HepG2 (cell line): ENCODE results near the gene DAD1. TPM values are rescaled to one million over a fixed set of nuclear protein-coding genes. Genes with fewer than 3 reads are reported as not detected.

Experiments
- ARHGAP35 ChIP-seq: sonication (generic); formaldehyde crosslinking; IDR thresholded peaks from 2 replicates; pipeline ENCODE4 v1.9.0; 2022; ENCODE audit warnings: mild to moderate bottlenecking, inconsistent platforms, moderate library complexity, missing genetic modification reagents, borderline replicate concordance
- BRF2 ChIP-seq: sonication (generic); formaldehyde crosslinking; IDR thresholded peaks from 2 replicates; pipeline ENCODE4 v1.8.1; 2022; ENCODE audit warnings: mild to moderate bottlenecking, missing genetic modification reagents
- FOXK1 ChIP-seq: sonication (generic); formaldehyde crosslinking; IDR thresholded peaks from 2 replicates; pipeline ENCODE4 v1.4.0; 2020; ENCODE audit warnings: low read depth, missing genetic modification reagents, borderline replicate concordance
- HINFP ChIP-seq: sonication (generic); formaldehyde crosslinking; IDR thresholded peaks from 2 replicates; pipeline ENCODE4 v1.4.0; 2020; ENCODE audit warnings: low read depth, mild to moderate bottlenecking, missing genetic modification reagents
- IRX3 ChIP-seq: sonication (generic); formaldehyde crosslinking; IDR thresholded peaks from 2 replicates; pipeline ENCODE4 v1.8.1; 2023; ENCODE audit warnings: mild to moderate bottlenecking, low read depth, missing genetic modification reagents, borderline replicate concordance
- KDM6A ChIP-seq: IDR thresholded peaks from 2 replicates; pipeline ENCODE4 v1.6.1; 2016; ENCODE audit warnings: low read depth
- MEIS2 ChIP-seq: sonication (generic); formaldehyde crosslinking; IDR thresholded peaks from 2 replicates; pipeline ENCODE4 v1.9.0; 2021; ENCODE audit warnings: mild to moderate bottlenecking, missing genetic modification reagents
- RORA ChIP-seq: sonication (generic); formaldehyde crosslinking; IDR thresholded peaks from 2 replicates; pipeline ENCODE4 v1.5.0; 2020; ENCODE audit warnings: mild to moderate bottlenecking, missing genetic modification reagents, moderate library complexity
- STAT6 ChIP-seq: sonication (generic); formaldehyde crosslinking; IDR thresholded peaks from 2 replicates; pipeline ENCODE4 v1.4.0; 2020; ENCODE audit warnings: missing genetic modification reagents, mild to moderate bottlenecking, borderline replicate concordance
- ZNF549 ChIP-seq: sonication (generic); formaldehyde crosslinking; IDR thresholded peaks from 2 replicates; pipeline ENCODE4 v1.5.0; 2020; ENCODE audit warnings: missing genetic modification reagents
- ZNF576 ChIP-seq: sonication (generic); formaldehyde crosslinking; IDR thresholded peaks from 2 replicates; pipeline ENCODE4 v1.4.0; 2020; ENCODE audit warnings: mild to moderate bottlenecking, missing genetic modification reagents
- ZNF746 ChIP-seq: sonication (generic); formaldehyde crosslinking; IDR thresholded peaks from 2 replicates; pipeline ENCODE4 v1.8.0; 2022; ENCODE audit warnings: mild to moderate bottlenecking, missing genetic modification reagents
- ZNF766 ChIP-seq: sonication (generic); formaldehyde crosslinking; IDR thresholded peaks from 2 replicates; pipeline ENCODE4 v1.5.0; 2020; ENCODE audit warnings: missing genetic modification reagents, borderline replicate concordance
- ZSCAN20 ChIP-seq: sonication (generic); formaldehyde crosslinking; IDR thresholded peaks from 2 replicates; pipeline ENCODE4 v1.4.0; 2020; ENCODE audit warnings: missing genetic modification reagents, mild to moderate bottlenecking, borderline replicate concordance
- polyA plus RNA-seq, 8 experiments: library from polyadenylated mRNA; depleted of rRNA in 3 of 8; stranded (reverse) in 7 of 8; unstranded in 1 of 8; fragments of >200 nt; fragmentation: Illumina TruSeq in 4 of 8; extraction: Trizol in 4 of 8; gene quantifications; 2 replicates each; pipeline versions ENCODE4 v1.2.1 to v1.2.3, GENCODE V29; 2011 to 2016; ENCODE audit warnings: low read depth in 4 of 8, missing spikeins in 1 of 8, mixed read lengths in 1 of 8; ENCODE audit not compliant: insufficient read depth in 1 of 8
- total RNA-seq, 5 experiments: library from RNA; depleted of rRNA; stranded (reverse); fragments of >200 nt; fragmentation: Illumina TruSeq; extraction: Trizol; gene quantifications; 2 replicates each; pipeline ENCODE4 v1.2.3, GENCODE V29; 2016; ENCODE audit warnings: low read depth in 1 of 5

Gene DAD1
- total and polyA plus RNA-seq, 2 of the 13 experiments (the other 11 are each of a cell fraction or from before 2014, with no cell fraction given) = 558 to 626 TPM

- TF ChIP-seq STAT6 (CRISPR knock-in tag) = no peak
- TF ChIP-seq ZNF746 (CRISPR knock-in tag) = no peak
- no peak for TF ChIP-seq HINFP (CRISPR knock-in tag)
- TF ChIP-seq MEIS2 (CRISPR knock-in tag) = no peak
- no peak for TF ChIP-seq IRX3 (CRISPR knock-in tag)
- TF ChIP-seq BRF2 = no peak
- 0 out of 2 replicates have a peak, but pooled peaks have one; percentile 77 for TF ChIP-seq ZSCAN20 (CRISPR knock-in tag)
- no peak for TF ChIP-seq ZNF549 (CRISPR knock-in tag)
- TF ChIP-seq RORA (CRISPR knock-in tag) = peak; percentile 72; the same call in 1 of the 2 replicates
- TF ChIP-seq KDM6A (CRISPR knock-in tag) = no peak
- no peak for TF ChIP-seq ZNF576 (CRISPR knock-in tag)
- TF ChIP-seq ZNF766 (CRISPR knock-in tag) = no peak
- no peak; the same call in 1 of the 2 replicates for TF ChIP-seq FOXK1 (CRISPR knock-in tag)
- TF ChIP-seq ARHGAP35 (CRISPR knock-in tag) = no peak
Measured at GRCh38 chr14:22570132-22570949, 18.7 kb downstream of the DAD1 start (continued).
